Measurements from ENCODE around the gene TEAD1.
"Not testable (repeated sequence)": the region's sequence is repeated elsewhere in the genome, so short reads cannot be mapped to it uniquely, and the experiment has no call there.

Gene TEAD1

DNA sequence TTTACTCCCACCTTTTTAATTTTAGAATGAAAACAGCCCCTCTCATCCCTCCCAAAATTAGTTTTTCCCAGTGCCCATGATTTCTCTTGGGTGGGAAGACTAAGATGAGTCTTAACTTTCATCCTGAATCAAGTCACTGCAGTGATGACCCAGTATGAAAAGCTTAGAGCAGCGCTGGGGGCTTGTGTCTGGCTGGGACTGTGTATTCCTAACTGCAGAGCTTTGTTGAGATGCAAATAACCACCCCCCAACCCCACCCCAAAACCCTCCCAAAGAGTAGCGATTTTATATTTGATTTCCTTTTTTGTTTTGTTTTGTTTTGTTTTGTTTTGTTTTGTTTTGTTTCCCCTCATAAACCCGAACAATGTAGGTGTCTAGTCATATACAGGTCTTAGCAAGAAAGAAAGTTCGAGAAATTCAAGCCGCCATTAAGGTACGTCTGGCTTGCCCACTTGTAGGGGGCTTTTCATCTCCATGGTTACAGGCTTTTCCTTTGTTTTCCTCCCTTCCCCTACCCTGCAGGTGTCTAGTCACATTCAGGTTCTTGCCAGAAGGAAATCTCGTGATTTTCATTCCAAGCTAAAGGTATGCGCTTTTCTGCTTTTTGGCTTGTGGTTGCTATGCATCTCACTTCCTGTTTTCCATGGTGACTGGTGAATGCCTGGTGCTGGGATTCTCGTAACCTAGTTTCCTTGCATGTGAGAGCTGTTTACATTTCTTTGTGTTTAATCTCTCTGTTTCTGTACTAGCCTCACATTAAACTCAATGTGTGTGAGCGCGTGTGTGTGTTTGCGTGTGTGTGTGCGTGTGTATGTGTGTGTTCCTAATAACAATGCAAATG, 190.3 kb downstream of the TEAD1 start:
- DNase-seq (ENCODE audit: low spot score), result peak; percentile 57

DNA sequence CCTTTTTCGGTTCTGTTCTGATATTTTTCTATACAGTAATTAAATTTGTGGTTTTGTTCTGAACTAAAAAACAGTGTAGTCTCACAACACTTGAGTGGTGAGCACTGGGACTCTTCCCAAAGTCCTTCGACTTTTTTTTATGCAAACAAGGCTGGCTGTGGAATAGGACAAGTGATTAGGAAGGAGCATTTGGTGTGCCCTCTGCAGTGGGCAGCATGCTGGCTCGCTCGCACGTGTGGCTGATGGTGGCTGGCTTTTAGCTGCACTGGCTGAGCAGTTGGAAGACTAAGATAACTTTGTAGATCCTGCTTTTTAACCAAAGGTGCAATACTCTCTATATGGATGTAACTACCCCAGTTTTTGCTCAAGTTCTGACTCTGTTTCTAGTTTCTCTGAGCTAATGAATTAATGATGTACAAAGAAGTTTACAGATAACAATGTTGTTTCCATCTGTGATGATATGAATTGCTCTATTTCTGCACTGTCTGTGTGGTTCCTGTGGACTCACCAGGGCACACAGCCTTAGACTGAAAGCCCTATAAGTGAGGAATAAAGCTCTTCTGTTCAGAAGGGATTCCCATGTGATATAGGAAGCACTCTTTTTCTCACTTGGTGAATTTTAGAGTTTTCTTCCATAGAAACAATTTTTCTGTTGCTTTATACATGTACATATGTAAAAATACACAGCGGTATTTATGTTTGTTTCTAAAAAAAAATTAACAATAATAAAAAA, 191.8 kb downstream of the TEAD1 start:
- DNase-seq (ENCODE audit: low spot score), result peak; percentile 69

DNA sequence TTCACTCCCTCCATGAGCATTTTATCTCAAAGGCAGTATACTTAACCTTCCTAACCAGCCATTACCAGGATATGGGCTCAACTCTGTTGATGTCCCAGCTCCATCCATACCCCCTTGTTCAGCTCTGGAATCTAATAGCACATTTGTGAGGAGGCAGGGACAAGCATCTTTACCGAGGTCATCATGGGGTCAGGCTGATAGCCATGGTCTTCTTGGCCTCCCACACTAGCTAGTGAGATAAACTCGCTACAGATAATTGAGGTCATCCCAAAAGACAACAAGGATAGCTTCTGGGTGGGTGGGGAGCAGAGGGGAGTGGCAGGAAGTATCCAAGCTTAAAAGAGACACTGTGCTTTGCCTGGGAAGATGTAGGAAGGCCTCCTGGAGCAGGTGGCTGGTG, 193.3 kb downstream of the TEAD1 start:
- DNase-seq (ENCODE audit: low spot score), result no peak

DNA sequence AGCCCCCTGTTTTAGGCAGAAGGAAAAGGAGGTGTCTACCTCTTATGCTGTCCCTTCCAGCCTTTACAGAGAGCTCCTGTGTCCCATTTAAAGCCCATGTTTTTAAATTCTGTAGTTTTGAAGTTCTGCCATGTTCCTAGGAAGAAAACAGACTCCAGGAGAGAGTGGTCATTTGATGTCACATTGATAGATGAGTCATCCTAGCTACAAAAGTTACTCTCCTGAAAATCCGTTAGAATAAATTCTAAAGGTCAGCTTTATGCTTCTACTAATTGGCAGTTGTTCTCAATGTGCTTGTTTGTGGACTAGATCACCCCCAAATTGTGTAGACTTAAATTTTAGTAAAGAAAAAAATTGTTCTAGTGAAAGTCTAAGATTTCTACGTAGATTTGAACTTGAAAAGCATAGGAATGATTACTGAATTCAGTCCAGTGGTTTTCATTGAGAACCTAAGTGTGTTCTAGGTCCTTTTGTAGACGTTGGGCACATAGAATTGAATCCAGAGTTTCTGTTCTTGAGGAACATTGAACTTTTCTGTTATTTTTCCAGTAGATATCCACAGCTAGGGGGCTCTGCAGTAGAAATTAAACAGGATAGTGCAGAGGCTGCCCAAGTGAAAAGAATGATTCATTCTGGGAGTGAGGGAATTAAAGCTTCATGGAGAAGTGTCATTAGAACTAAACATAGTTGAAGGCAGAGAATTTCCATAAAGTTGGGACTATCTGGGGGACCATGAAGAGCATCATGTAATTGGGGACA, 194.3 kb downstream of the TEAD1 start:
- DNase-seq (ENCODE audit: low spot score), result peak; percentile 81

DNA sequence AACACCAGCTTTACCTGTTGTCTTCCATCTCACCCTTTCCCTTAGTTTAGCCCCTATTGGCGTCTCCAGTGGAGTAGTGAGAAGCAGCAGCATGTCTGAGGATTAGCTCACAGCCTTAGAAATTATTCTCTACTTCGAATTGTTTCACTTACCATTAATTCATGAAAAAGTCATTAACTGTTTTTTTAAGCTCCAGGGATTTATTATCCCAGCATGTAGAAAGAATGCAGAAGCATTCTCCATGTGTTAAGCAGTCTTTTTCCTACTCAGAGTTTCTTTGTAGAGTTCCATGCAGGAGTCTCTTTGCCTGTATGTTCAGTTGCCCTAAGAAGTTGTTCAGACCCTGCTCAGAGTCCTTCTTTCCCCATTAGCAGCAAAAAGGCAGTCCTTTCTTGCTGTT, 197.0 kb downstream of the TEAD1 start:
- DNase-seq (ENCODE audit: low spot score), result no peak

DNA sequence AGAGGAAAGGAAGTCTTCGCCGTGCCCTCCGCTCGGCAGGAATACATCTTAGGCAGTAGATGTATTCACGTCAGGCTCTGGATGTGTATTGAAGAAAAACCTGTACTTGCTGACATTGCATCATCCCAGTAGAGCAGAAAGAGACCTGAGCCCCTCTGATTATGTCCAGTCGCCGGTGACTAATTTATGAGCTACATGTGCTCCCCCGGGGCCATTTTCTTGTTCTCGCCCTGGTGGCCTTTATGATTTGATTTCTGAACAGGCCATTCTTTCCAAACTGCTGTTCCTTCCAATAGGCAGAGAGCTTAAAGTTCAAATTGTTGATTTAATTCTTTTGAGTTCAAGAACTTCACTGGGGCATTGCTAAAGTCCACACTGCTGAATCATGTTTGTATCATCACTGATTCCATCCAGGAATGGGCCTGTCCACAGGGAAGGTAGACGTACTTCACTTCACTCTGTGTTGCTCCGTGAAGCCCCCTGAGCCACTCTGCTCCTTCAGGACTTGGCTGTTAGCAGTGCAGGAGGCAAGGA, 197.6 kb downstream of the TEAD1 start:
- no peak for DNase-seq (ENCODE audit: low spot score)

DNA sequence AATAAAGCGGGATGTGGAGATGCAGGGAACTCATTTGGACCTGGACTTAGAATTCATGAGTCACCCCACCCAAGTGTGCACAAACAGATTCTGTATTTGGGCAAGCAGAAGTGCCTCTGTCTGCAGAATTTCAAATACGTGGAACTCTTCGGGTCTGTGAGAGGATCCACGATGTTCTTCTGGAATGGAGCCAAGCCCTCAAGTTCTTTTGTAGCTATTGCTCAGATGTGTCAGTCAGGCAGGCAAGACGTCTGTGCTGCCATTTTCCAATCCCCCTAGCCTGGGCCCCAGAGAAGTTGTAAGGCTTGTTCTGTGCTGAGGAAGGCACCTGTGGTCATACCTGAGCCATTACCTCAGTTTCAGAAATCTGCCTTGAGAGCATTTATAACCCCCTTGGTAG, 202.1 kb downstream of the TEAD1 start:
- DNase-seq (ENCODE audit: low spot score), result no peak

DNA sequence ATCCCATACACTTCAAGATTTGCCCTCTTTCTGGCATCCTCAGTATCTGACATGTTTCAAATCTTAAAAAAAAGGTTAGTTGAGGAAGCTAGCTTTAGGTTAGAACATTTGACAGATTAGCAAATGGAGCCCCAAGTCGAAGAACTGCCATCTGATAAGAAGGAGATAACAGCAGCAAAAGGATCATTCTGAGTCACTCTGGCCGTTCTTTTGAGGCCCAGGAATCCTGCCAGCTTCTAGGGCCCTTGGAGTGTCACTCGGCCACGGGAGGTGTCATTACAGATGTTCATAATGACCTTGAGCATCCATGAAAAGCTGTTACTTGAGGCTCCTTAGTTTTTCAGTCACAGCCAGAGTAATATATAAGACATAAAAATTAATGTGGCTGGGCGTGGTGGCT, 202.8 kb downstream of the TEAD1 start:
- no peak for DNase-seq (ENCODE audit: low spot score)

DNA sequence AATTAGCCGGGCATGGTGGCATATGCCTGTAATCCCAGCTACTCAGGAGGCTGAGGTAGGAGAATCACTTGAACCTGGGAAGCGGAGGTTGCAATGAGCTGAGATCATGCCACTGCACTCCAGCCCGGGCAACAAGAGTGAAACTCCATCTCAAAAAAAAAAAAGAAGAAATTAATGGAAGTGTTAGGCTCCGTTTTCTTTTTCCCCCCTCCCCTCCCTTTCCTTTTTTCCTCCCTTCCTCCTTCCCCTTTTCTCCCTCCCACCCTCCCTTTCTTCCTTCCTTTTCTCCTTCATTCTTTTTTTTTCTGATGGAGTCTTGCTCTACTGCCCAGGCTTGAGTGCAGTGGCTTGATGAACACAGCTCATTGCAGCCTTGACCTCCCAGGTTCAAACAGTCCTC, 203.3 kb downstream of the TEAD1 start:
- DNase-seq (ENCODE audit: low spot score), result not testable (repeated sequence)

DNA sequence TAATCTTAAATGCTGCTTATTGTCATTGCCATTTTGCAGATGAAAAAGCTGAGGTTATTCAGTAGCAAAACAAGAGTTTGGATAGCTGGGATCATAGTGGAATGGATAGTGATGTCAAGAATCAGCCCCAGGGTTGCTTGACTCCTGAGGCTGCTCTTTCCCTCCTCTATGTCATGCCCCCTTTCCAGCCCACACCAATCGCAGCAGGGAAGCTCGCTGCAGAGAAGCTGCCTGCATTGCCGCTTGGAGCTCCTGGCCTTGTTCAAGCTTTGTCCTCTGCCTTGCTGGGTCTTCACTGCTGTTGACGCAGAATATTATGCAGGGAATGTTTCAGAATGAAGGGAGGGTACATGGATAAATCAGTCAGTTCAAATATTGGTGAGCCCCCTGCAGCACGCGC, 206.1 kb downstream of the TEAD1 start:
- DNase-seq (ENCODE audit: low spot score), result no peak

DNA sequence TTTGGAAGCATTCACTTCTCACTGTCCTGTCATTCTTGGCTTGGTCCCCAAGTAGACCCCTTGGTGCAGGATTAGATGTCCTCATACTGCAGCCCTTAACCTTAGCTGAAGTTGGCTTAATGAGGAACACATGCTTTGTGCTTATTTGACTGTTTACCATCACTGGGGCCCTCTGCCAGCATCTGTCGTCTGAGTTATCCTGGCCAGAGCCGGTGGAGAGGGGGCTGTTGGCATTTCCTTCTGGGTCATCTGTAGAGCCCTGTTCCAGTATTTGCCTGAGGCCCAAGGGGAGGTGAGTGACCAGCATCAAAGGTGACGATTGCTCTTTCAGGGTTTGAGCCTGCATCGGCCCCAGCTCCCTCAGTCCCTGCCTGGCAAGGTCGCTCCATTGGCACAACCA, 208.4 kb downstream of the TEAD1 start:
- DNase-seq (ENCODE audit: low spot score), result no peak

DNA sequence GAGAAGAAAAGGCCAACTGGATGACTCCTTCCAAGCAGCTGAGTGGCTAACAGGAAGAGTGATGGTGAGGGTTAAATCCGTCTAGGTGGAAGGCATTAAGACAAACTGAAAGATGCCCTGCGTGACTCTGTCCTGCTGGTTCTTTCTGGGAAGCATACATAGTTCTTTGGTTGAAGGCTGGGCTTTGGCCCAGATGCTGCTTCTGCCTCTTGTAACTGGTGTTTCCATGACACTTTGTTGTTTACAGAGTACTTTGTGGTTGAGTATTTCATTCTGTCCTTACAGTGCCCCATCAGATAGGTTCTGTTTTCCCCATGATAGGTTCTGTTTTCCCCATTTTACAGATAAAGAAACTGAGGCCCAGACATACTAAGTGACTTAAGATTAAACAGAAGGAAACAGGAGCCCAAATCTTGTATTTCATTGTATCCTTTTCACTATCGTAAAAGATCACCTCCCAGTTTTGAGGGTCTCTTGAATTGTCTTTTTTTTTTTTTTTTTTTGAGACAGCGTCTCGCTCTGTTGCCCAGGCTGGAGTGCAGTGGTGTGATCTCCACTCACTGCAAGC, 210.6 kb downstream of the TEAD1 start:
- no peak for DNase-seq (ENCODE audit: low spot score)

DNA sequence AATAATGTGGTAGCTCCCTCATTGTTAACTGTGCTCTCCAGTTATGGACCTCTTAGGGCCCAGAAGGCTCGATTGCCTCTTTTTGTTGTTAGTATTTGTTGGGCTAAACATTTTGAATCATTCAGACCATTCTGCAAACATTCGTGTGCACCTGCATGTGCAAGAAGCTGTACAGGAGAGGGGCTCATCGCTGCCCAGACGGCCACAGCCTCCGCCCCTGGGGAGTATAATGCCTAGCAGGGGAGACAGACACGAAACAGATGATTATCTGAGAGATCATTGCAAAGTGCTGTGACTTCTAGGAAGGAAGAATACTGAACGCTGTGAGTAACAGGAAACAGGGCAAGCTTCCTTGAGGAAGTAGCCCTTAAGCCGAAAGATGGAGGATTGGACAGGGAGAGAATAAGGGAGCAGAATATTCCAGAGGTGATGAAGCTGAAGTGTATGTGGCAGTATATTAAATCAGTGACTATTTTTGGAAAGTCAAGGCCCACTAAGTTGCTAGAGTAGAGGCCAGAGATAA, 211.6 kb downstream of the TEAD1 start:
- no peak for DNase-seq (ENCODE audit: low spot score)

DNA sequence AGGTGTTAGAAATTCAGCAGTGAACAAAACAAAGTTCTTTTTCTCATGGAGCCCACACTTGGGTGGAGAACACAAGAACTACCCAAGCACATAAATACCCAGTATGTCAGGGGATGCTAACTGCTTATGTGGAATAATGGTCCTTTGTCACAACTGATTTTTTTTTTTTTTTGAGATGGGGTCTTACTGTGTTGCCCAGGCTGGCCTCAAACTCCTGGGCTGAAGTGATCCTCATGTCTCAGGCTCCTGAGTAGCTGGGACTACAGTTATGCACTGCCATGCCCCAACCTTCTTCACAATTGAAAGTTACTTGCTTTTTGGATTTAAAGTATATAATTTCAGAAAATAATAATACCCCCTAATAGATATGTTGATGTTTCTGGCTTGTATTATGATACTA, 212.3 kb downstream of the TEAD1 start:
- DNase-seq (ENCODE audit: low spot score), result no peak

DNA sequence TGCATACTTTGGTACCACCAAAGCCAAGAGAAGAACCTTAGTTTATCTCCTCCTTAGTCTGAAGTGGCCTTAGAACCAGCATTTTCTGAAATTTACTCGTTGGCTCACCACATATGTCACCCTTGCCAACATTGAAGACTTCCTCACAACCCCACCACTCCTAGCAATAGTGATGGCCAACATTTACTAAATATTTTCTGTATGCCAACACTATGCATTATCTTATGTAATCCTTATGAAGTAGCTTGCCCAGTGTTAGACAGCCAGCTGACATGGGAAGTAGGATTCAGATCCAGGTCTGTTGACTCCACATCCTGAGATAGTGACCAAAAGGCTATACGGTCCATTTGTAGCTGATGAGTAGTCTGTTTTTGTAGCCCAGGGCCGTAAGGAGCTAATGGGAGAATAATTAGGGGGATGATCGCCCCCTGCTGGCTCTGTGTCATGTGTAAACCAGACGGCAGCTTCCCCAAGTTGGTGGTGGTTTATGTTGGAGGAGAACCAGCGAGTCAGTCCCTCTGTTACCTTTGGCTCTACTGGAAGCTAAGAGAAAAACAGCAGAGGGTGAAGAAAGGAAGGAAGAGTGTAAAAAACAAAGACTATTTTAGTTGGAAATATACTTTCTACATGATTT, 214.4 kb downstream of the TEAD1 start:
- peak; percentile 73 for DNase-seq (ENCODE audit: low spot score)

DNA sequence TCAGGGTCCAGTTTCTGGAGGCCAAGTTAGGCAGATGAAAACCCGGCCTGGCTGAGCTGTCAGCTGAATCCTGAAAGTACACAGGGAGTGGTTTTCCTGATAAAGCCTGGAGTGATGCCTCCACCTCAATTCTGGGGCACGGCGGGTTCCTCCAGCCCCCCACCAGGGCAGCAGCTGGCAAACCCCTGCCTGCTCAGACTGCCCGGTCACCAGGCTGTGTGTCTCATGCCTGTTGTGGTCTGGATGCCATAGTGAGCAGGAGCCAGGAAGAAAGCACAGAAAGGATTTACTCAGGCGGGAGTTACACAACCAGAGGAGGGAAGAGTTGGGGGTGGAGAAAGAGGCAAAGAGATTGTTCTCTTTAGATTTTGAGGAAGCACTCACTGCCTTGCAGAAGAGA, 215.0 kb downstream of the TEAD1 start:
- no peak for DNase-seq (ENCODE audit: low spot score)

DNA sequence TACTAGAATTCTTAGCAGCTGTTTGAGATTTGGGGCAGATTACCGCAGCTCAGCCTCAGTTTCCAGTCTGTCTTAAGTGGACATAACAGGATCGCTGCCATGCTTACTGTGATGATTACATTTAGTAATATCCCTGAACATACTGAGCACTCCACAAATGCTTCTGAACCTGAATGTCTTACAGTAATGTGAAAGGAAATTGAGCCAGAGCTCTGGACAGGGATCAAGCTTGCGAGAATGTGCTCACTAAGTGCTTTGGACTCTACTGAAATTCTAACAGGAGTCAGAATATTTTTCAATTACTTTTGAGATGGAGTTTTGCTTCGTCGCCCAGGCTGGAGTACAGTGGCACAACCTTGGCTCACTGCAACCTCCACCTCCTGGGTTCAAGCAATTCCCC, 216.3 kb downstream of the TEAD1 start:
- DNase-seq (ENCODE audit: low spot score), result no peak

DNA sequence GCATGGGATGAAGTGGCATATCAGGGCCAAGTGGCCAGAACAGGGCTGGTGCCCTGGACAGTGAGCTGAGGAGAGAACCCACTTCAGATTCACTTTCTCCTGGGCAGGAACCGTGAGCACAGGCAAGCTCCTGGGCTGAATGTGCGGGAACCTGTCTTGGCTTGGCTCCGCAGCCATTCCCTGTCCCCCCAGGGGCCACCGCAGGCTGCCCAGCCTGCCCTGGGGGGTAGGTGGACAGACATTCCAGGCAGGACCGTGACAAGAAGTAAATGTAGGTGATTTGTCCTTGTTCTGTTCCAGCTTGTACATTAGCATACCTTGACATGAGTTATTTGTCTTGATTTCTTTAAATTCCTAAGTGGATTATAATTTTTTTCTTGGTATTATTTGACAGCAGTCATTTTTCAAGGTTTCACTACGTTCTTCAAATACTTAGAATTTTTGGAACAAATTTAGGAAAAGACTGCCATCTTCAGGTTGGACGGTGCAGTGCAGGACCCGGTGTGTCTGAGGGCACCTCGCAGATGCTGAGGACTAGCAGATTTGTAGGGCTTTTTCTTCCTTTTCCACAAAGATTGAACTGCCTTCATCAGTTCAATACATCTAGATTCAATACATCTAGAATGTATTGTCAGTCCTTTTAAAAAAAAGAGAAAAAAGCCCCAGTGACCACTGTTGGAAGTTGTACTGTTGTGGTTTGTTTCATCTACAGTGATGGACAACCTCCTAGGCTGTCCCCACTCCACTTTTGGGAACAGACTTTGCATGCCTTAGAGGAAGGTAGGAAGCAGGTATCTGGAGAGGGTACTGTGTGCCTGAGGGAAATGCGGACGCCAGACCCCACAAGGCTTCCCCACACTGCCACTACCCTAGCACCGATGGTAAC, 219.8 kb downstream of the TEAD1 start:
- DNase-seq (ENCODE audit: low spot score), result peak; percentile 70

DNA sequence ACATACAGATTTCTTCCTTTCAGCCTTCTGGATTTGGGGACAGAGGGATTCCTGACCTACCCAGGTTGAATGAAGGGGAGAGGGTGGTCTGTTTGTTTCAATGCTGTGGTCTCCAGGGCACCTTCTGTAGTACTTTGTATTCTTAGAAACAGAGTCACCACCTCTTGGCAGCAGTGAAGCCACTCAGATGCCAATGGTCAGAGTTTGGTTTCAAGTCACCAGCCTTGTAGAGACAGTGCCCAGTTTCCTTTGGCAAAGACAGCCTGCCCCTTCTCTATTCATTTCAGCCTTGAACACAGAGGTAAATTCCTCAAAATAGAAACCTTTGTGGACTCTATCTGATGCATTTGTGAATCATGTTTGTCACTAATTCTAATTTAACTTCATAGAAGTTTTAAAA, 223.2 kb downstream of the TEAD1 start:
- no peak for DNase-seq (ENCODE audit: low spot score)

DNA sequence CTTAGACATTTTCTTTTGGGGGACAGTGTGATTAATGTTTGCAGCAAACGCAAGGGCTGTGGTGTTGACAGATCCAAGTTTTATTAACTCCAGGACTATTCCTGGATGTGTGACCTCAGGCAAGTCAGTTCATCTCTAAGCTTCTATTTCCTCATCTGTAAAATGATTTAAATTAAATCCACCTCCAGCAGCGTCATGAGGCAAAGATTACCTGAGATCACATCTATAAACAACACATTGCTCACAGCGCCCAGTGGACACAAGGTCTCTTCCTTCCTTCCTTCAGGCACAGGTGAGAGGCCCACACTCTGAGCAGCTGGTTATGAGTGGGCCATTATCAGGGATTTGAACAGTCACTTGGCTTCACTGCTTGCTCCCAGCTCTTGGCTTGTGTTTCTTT, 223.6 kb downstream of the TEAD1 start:
- no peak for DNase-seq (ENCODE audit: low spot score)

Data from COLO829 (cell line).